Kidney (tissue), 14 donors: ENCODE results near the gene TEX101. TPM values are rescaled to one million over a fixed set of nuclear protein-coding genes. Genes with fewer than 3 reads are reported as not detected.

Experiments
- DNase-seq, 5 donors: peaks; one replicate each; pipeline ENCODE4 v3.0.0-alpha.2; 2013 to 2020
- FAIRE-seq: peaks from 2 replicates; lab custom pipeline; 2012; peaks lifted over from hg19 to GRCh38; lab: Jason Lieb, UNC
- H3K27ac ChIP-seq, 2 donors: one replicate each; pipeline ENCODE4 v1.7.0; 2013; ENCODE audit warnings: low read depth in 2 of 2, low read length in 2 of 2, inconsistent platforms in 1 of 2
- H3K27me3 ChIP-seq: one replicate; pipeline ENCODE4 v1.7.1; 2013; ENCODE audit warnings: low read length, inconsistent platforms; ENCODE audit not compliant: control insufficient read depth, insufficient read depth
- H3K36me3 ChIP-seq, 3 donors: one replicate each; pipeline versions ENCODE4 v1.7.0 to v1.7.1; 2013; ENCODE audit warnings: low read length in 3 of 3, control low read depth in 1 of 3, inconsistent platforms in 1 of 3; ENCODE audit not compliant: insufficient read depth in 3 of 3, control insufficient read depth in 2 of 3
- H3K4me1 ChIP-seq, 3 donors: one replicate each; pipeline versions ENCODE4 v1.7.0 to v1.7.1; 2013; ENCODE audit warnings: low read length in 3 of 3, inconsistent platforms in 1 of 3, low read depth in 1 of 3; ENCODE audit not compliant: control insufficient read depth in 2 of 3, insufficient read depth in 2 of 3
- H3K4me3 ChIP-seq, 3 donors: one replicate each; pipeline versions ENCODE4 v1.7.0 to v1.8.1; 2013; ENCODE audit warnings: low read length in 3 of 3, control low read depth in 1 of 3, inconsistent platforms in 1 of 3
- H3K9ac ChIP-seq, 3 donors: one replicate each; pipeline versions ENCODE4 v1.7.0 to v1.7.1; 2013; ENCODE audit warnings: low read length in 3 of 3, control low read depth in 1 of 3, inconsistent platforms in 1 of 3
- H3K9me3 ChIP-seq, 3 donors: one replicate each; pipeline versions ENCODE4 v1.7.0 to v1.7.1; 2013; ENCODE audit warnings: low read length in 3 of 3, control low read depth in 1 of 3, inconsistent platforms in 1 of 3; ENCODE audit not compliant: control insufficient read depth in 2 of 3, insufficient read depth in 1 of 3
- intact Hi-C: fragments of 100-400 bp; cut with DNase I; formaldehyde crosslinking; loops from one replicate; pipeline ENCODE4 v1.11.1; 2022
- polyA plus RNA-seq: library from polyadenylated mRNA; stranded (reverse); fragments of 350-450 nt; fragmentation: Illumina TruSeq; extraction: RNeasy Lipid Tissue Mini Kit (QIAGEN cat#74804); gene quantifications from one replicate; pipeline ENCODE4 v1.2.3, GENCODE V29; 2014; ENCODE audit warnings: low read depth, low replicate concordance; ENCODE audit not compliant: insufficient read depth
- total RNA-seq: library from RNA; stranded (reverse); fragmentation: NEBNext Ultra II Directional; extraction: Animal tissue kit (Norgen Biotek cat#: 25700); gene quantifications from one replicate; pipeline ENCODE4 v1.2.1, GENCODE V29; 2021
- TF ChIP-seq, protein P1 (sequence below): IDR thresholded peaks from 3 replicates; pipeline ENCODE4 v1.5.1; 2012; ENCODE audit warnings: mild to moderate bottlenecking, moderate library complexity, borderline replicate concordance; ENCODE audit not compliant: insufficient read depth; ENCODE audit errors: extremely low read depth
- donor health status: control.
- donor health status: control.
- donor health status: control.
- donor health status: control.
- donor health status: control.
- donor health status: DM: yes; HTN: yes; CAD: no.
- donor health status: Normal renal cell carcinoma (clear cell type).

TEX101 gene
- total and polyA plus RNA-seq, 2 donors from 2014 or later, result not detected

DNA sequence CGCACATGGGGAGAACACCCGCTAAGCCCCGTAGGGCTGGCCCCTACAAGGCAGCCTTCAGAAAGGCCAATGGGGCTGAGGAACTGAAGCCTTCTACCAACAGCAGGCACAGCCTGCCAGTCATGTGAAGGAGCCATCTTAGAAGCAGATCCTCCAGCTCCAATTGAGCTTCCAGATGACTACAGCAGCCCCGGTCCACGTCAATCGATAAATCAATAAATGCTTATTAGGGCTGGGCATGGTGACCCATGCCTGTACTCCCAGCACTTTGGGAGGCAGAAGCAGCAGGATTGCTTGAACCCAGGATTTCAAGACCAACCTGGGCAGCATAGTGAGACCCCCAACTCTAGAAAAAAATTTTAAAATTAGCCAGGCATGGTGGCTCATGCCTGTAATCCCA is 23.0 kb downstream of the TEX101 start:
- no peak overlapping the region for H3K27ac ChIP-seq
- H3K4me3 ChIP-seq, result no peak overlapping the region
- intact Hi-C loops, result no loop called here
- peaks cover 0 to 2% (median 0%) of the 10 kb centered on the region in 3 donors for H3K4me1 ChIP-seq
- no peak overlapping the region for H3K9ac ChIP-seq
- no peaks in the 10 kb centered on the region for H3K36me3 ChIP-seq
- FAIRE-seq, result no peak
- no peaks in the 10 kb centered on the region for H3K27me3 ChIP-seq
- no peaks in the 10 kb centered on the region for H3K9me3 ChIP-seq
- no peak for DNase-seq
- TF ChIP-seq, protein P1, sequence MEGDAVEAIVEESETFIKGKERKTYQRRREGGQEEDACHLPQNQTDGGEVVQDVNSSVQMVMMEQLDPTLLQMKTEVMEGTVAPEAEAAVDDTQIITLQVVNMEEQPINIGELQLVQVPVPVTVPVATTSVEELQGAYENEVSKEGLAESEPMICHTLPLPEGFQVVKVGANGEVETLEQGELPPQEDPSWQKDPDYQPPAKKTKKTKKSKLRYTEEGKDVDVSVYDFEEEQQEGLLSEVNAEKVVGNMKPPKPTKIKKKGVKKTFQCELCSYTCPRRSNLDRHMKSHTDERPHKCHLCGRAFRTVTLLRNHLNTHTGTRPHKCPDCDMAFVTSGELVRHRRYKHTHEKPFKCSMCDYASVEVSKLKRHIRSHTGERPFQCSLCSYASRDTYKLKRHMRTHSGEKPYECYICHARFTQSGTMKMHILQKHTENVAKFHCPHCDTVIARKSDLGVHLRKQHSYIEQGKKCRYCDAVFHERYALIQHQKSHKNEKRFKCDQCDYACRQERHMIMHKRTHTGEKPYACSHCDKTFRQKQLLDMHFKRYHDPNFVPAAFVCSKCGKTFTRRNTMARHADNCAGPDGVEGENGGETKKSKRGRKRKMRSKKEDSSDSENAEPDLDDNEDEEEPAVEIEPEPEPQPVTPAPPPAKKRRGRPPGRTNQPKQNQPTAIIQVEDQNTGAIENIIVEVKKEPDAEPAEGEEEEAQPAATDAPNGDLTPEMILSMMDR, result no peak

- TF ChIP-seq, protein P1, result no peak
- FAIRE-seq (no peak), DNase-seq (peak; percentile 69 to 88 (median 77))
- Histone ChIP-seq H3K9ac (no peak overlapping the region), H3K27me3 (no peaks in the 10 kb centered on the region), H3K27ac (peak overlapping the region in 1 of 2 donors; percentile 42), H3K9me3 (no peaks in the 10 kb centered on the region), H3K4me1 (peaks cover 0 to 2% (median 0%) of the 10 kb centered on the region in 3 donors), H3K4me3 (no peak overlapping the region), H3K36me3 (no peaks in the 10 kb centered on the region)
- intact Hi-C loops, result no loop called here
Measured at GRCh38 chr19:43438291-43439031, 23.8 kb downstream of the TEX101 start.

- no peaks in the 10 kb centered on the region for H3K36me3 ChIP-seq
- H3K9me3 ChIP-seq, result no peaks in the 10 kb centered on the region
- no peak for FAIRE-seq
- no peak for DNase-seq
- peak overlapping the region in 1 of 2 donors; percentile 13 for H3K27ac ChIP-seq
- intact Hi-C loops, result no loop called here
- H3K4me1 ChIP-seq, result peaks cover 0 to 2% (median 0%) of the 10 kb centered on the region in 3 donors
- H3K4me3 ChIP-seq, result no peak overlapping the region
- H3K9ac ChIP-seq, result no peak overlapping the region
- no peaks in the 10 kb centered on the region for H3K27me3 ChIP-seq
- TF ChIP-seq, protein P1, result no peak
Measured at GRCh38 chr19:43439032-43439708, 24.5 kb downstream of the TEX101 start.
